Activated CD8-positive, alpha-beta T cell treated with anti-CD3 and anti-CD28 coated beads, Interleukin-2, amount 10 ng/mL, durations not matched to agents 7 days and 5 days (primary cell): Measurements from ENCODE around the gene MLLT1. TPM values are rescaled to one million over a fixed set of nuclear protein-coding genes. Genes with fewer than 3 reads are reported as not detected.

Source experiments
- ATAC-seq: fragments of 150-1000 bp; cut with Tn5 transposase; one replicate; pipeline ENCODE4 v1.10.0; 2021; ENCODE audit warnings: moderate library complexity
- CTCF ChIA-PET: fragments of 350-600 bp; sonication (Branson Sonifier 250); formaldehyde crosslinking; loops from one replicate; lab custom pipeline; 2021; ENCODE audit warnings: antibody characterized with exemption; lab: Charles Lee
- POLR2A ChIA-PET: fragments of 350-600 bp; sonication (Branson Sonifier 250); formaldehyde crosslinking; loops from one replicate; lab custom pipeline; 2021; ENCODE audit warnings: antibody characterized with exemption; lab: Charles Lee
- DNase-seq: peaks from one replicate; pipeline ENCODE4 v3.0.0-alpha.2; 2020
- H3K27ac Mint-ChIP-seq: one replicate; pipeline ENCODE4 v1.8.0; 2021; ENCODE audit warnings: mild to moderate bottlenecking, mixed read lengths
- H3K27me3 Mint-ChIP-seq: one replicate; pipeline ENCODE4 v1.8.0; 2021; ENCODE audit warnings: low read depth, mixed read lengths
- H3K36me3 Mint-ChIP-seq: one replicate; pipeline ENCODE4 v1.8.0; 2021; ENCODE audit warnings: low read depth, mixed read lengths
- H3K4me1 Mint-ChIP-seq: one replicate; pipeline ENCODE4 v1.8.0; 2021; ENCODE audit warnings: low read depth, mixed read lengths
- H3K4me3 Mint-ChIP-seq: one replicate; pipeline ENCODE4 v1.8.0; 2021; ENCODE audit warnings: mild to moderate bottlenecking, mixed read lengths
- H3K9me3 Mint-ChIP-seq: one replicate; pipeline ENCODE4 v1.8.0; 2022; ENCODE audit warnings: mixed read lengths; ENCODE audit not compliant: insufficient read depth
- total RNA-seq, 2 experiments: library from RNA; stranded (reverse); gene quantifications; one replicate each; pipeline ENCODE4 v1.2.3, GENCODE V29; 2021

Gene MLLT1
- total RNA-seq, 2 experiments from 2014 or later, result 37.3 to 48.7 TPM

- DNase-seq (no peak), ATAC-seq (no peak)
- peaks cover 24% of the 10 kb centered on the region for H3K36me3 Mint-ChIP-seq
- POLR2A ChIA-PET, result no interaction called here
- H3K9me3 Mint-ChIP-seq, result no peaks in the 10 kb centered on the region
- H3K27ac Mint-ChIP-seq, result no peak overlapping the region
- no peak overlapping the region for H3K4me3 Mint-ChIP-seq
- peaks cover 8% of the 10 kb centered on the region for H3K4me1 Mint-ChIP-seq
- H3K27me3 Mint-ChIP-seq, result no peaks in the 10 kb centered on the region
- CTCF ChIA-PET, result no interaction called here
Measured at GRCh38 chr19:6250909-6251308, 28.9 kb downstream of the MLLT1 start.

DNA sequence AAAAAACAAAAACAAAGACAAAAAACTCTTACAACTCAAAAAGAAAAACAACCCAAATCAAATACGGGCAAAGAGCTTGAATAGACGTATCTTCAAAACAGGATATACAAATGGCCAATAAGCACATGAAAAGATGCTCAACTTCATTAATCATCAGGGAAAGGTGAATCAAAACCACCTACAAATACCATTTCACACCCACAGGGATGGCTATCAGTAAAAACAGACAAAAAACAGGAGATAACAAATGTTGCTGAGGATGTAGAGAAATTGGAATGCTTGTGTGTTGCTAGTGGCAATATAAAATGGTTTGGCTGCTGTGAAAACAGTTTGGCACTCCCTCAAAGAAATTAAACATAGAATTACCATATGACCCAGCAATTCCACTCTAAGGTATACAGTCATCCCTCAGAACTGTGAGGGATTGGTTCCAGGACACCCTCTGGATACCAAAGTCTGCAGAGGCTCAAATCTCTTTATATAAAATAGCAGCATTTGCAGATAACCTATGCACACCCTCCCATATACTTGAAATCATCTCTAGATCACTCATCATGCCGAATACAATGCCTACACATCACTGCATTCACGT lies 29.7 kb downstream of the MLLT1 start:
- peaks cover 10% of the 10 kb centered on the region for H3K4me1 Mint-ChIP-seq
- peaks cover 24% of the 10 kb centered on the region for H3K36me3 Mint-ChIP-seq
- POLR2A ChIA-PET, result no interaction called here
- H3K27me3 Mint-ChIP-seq, result no peaks in the 10 kb centered on the region
- H3K9me3 Mint-ChIP-seq, result no peaks in the 10 kb centered on the region
- ATAC-seq (no peak), DNase-seq (no peak)
- CTCF ChIA-PET, result interaction anchor here (1.3 kb wide), 1 partner anchor 32 kb away, joined by 5 read pairs; no protein-coding TSS in a partner anchor
- H3K4me3 Mint-ChIP-seq, result no peak overlapping the region
- H3K27ac Mint-ChIP-seq, result no peak overlapping the region

- no peak for DNase-seq
- ATAC-seq, result no peak
- CTCF ChIA-PET, result interaction anchor here (1.3 kb wide), 1 partner anchor 31 kb away, joined by 5 read pairs; no protein-coding TSS in a partner anchor
- H3K4me3 Mint-ChIP-seq, result no peak overlapping the region
- H3K27me3 Mint-ChIP-seq, result no peaks in the 10 kb centered on the region
- POLR2A ChIA-PET, result no interaction called here
- H3K27ac Mint-ChIP-seq, result no peak overlapping the region
- peaks cover 28% of the 10 kb centered on the region for H3K36me3 Mint-ChIP-seq
- H3K9me3 Mint-ChIP-seq, result no peaks in the 10 kb centered on the region
- H3K4me1 Mint-ChIP-seq, result peaks cover 16% of the 10 kb centered on the region
Measured at GRCh38 chr19:6249296-6249695, 30.5 kb downstream of the MLLT1 start.

DNA sequence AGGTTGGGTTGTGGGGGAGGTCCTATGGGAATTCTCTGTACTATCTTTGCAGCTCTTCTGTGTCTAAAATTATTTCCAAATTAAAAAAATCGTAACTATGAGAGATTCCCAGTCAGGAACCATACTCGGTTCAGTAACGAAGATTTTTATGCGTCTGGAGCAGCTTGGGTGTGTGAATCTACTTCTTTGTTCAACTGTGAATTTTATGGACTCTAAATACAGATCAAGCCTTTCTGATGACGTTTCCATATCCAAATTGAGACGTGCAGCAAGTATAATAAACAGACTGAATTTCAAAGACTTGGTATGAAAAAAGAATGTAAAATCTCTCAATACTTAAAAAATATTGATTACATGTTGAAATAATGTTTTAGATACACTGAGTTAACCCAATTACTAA lies 30.9 kb downstream of the MLLT1 start:
- Mint-ChIP-seq H3K4me3 (no peak overlapping the region), H3K27me3 (no peaks in the 10 kb centered on the region), H3K9me3 (no peaks in the 10 kb centered on the region), H3K4me1 (peaks cover 21% of the 10 kb centered on the region), H3K36me3 (peaks cover 30% of the 10 kb centered on the region), H3K27ac (no peak overlapping the region)
- ATAC-seq (no peak), DNase-seq (no peak)
- CTCF ChIA-PET, result interaction anchor here (1.3 kb wide), 1 partner anchor 30 kb away, joined by 5 read pairs; no protein-coding TSS in a partner anchor
- POLR2A ChIA-PET, result no interaction called here

DNA sequence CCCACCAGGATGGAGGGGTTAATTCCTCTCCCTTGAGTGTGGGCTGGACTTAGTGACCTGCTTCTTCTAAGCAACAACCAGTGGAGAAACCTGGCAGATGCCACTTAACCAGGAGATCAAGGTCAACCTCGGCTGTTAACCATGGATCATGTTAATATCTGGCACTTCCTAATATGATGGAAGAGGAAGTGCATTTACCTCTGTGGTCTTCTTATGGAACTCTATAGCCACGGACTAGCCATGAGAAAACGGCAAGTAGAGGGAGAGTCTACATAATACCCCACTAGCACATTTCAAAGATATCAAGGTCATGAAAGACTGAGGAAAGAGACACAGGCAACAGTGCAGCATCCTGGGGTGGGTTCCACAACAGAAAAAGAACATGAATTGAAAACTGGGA lies 31.4 kb downstream of the MLLT1 start:
- no peak for DNase-seq
- CTCF ChIA-PET, result no interaction called here
- H3K27ac Mint-ChIP-seq, result no peak overlapping the region
- POLR2A ChIA-PET, result no interaction called here
- H3K36me3 Mint-ChIP-seq, result peaks cover 29% of the 10 kb centered on the region
- no peak overlapping the region for H3K4me3 Mint-ChIP-seq
- ATAC-seq, result no peak
- H3K9me3 Mint-ChIP-seq, result no peaks in the 10 kb centered on the region
- peaks cover 26% of the 10 kb centered on the region for H3K4me1 Mint-ChIP-seq
- H3K27me3 Mint-ChIP-seq, result no peaks in the 10 kb centered on the region

DNA sequence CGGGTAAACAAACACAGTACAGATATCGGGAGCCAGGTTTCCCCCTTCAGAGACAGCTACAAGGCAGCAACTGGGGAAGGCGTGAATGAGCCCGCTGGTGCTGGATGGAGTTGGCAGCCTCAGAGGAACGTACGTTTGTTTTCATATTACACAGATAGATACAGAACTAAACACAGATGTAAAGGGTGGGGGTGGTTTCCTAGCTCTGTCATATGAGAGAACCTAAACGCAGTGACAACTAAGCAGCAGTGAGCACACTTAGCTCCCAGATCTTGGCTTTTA lies 32.8 kb downstream of the MLLT1 start:
- Mint-ChIP-seq H3K27ac (no peak overlapping the region), H3K36me3 (peaks cover 27% of the 10 kb centered on the region), H3K4me1 (peaks cover 30% of the 10 kb centered on the region), H3K4me3 (no peak overlapping the region), H3K9me3 (no peaks in the 10 kb centered on the region), H3K27me3 (no peaks in the 10 kb centered on the region)
- ATAC-seq, result no peak
- POLR2A ChIA-PET, result no interaction called here
- DNase-seq, result no peak
- CTCF ChIA-PET, result no interaction called here

DNA sequence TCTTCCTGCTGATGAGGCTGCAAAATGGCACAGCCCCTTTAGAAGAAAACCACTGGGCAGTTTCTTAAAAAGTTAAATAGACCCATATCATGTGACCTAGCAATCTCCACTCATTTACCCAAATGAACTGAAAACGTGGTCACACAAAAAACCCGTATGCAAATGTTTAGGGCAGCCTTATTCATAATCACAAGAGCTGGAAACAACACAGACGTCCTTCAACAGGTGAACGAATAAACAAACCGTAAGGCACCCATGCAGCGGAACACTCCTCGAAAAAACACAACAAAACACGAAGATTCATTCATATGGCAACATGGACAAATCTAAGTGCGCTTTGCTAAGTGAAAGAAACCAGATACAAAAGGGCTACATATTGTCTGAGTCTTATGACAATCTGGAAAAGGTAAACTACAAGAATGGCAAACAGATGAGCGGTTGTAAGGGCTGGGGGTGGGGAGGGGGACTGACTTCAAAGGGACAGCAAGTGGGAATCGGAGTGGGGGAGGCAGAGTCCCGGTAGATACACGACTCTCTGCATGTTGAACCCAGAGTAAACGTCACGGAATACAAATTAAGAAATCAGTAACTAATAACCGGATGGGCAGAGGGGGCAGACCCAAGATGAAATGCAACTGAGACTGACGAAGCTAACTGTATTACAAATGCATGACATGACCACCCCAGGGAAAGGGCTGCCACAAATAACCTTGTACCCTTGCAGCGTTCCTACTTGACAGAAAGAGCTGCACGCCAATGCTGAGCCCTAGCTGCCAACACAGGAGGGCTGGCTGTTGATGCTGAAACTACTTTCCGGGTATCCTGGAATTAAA lies 33.4 kb downstream of the MLLT1 start:
- no peaks in the 10 kb centered on the region for H3K27me3 Mint-ChIP-seq
- H3K4me3 Mint-ChIP-seq, result no peak overlapping the region
- CTCF ChIA-PET, result no interaction called here
- peaks cover 27% of the 10 kb centered on the region for H3K36me3 Mint-ChIP-seq
- POLR2A ChIA-PET, result no interaction called here
- no peak overlapping the region for H3K27ac Mint-ChIP-seq
- no peaks in the 10 kb centered on the region for H3K9me3 Mint-ChIP-seq
- H3K4me1 Mint-ChIP-seq, result peaks cover 30% of the 10 kb centered on the region
- DNase-seq (no peak), ATAC-seq (no peak)

- CTCF ChIA-PET, result interaction anchor here (1.3 kb wide), 1 partner anchor 18 kb away, joined by 3 read pairs; no protein-coding TSS in a partner anchor
- no peak overlapping the region for H3K4me3 Mint-ChIP-seq
- H3K9me3 Mint-ChIP-seq, result no peaks in the 10 kb centered on the region
- POLR2A ChIA-PET, result no interaction called here
- DNase-seq, result no peak
- ATAC-seq, result no peak
- peak overlapping the region; percentile 55 for H3K27ac Mint-ChIP-seq
- H3K27me3 Mint-ChIP-seq, result no peaks in the 10 kb centered on the region
- peaks cover 26% of the 10 kb centered on the region for H3K36me3 Mint-ChIP-seq
- H3K4me1 Mint-ChIP-seq, result peaks cover 38% of the 10 kb centered on the region
Measured at GRCh38 chr19:6242677-6243076, 37.1 kb downstream of the MLLT1 start.

DNA sequence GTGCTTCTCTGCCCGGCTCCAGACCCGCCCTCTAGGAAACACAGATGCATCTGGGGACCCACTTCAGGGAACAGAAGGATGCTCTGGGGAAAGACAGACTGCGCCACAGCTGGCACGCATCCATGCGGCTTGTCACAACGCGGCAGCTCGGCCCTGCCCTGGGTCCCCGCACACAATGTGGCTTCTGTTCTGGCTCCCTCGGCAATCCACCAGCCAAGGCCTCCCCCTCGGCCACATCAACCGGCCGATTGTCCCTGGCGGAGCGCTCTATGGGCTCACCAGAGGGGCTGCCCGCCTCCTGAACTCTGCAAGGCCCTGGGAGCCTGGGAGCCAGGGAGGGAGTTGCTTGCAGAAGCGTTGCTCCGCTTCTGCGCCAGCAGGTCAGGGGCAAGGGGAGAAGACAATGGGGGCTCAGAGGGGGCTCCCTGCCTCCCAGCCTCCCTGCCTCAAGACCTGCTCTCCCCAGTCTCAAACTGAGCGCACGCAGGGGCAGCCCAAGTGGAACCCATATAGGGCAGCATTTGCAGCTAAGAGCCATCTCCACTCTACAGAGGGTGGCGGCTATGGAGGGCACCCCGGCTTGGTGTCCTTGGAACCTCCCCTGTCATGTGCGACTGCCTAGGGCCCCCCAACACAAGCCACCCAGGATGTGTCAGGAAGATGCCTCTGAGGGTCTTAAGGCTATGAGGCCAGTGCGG lies 37.9 kb downstream of the MLLT1 start:
- Mint-ChIP-seq H3K27ac (peak overlapping the region; percentile 55), H3K4me3 (no peak overlapping the region), H3K27me3 (no peaks in the 10 kb centered on the region), H3K9me3 (no peaks in the 10 kb centered on the region), H3K36me3 (peaks cover 19% of the 10 kb centered on the region), H3K4me1 (peaks cover 38% of the 10 kb centered on the region)
- POLR2A ChIA-PET, result no interaction called here
- no peak for ATAC-seq
- no peak for DNase-seq
- CTCF ChIA-PET, result no interaction called here

DNA sequence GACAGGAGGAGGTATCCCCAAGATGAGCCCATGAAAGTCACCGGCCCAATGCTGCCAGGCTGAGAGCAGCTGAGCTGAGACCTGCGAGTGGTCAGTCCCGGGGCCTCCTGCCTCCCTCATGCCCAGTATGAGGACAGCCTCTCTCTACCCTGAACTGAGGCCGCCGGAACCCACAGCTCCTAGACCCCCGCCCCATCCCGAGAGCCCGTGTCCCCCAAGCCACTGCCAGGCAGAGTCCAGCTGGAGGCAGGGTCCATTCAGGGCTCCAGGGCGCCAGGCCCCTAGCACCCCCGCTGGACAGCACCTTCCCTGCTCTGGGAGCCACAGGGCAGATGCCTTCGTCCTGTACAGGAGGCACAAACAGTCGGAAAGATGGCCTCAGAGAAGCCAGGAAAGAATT lies 38.7 kb downstream of the MLLT1 start:
- peaks cover 11% of the 10 kb centered on the region for H3K36me3 Mint-ChIP-seq
- no peak overlapping the region for H3K4me3 Mint-ChIP-seq
- no peaks in the 10 kb centered on the region for H3K27me3 Mint-ChIP-seq
- CTCF ChIA-PET, result no interaction called here
- no peaks in the 10 kb centered on the region for H3K9me3 Mint-ChIP-seq
- POLR2A ChIA-PET, result no interaction called here
- peaks cover 38% of the 10 kb centered on the region for H3K4me1 Mint-ChIP-seq
- no peak overlapping the region for H3K27ac Mint-ChIP-seq
- DNase-seq (no peak), ATAC-seq (no peak)

- POLR2A ChIA-PET, result interaction anchor here (0.6 kb wide), 1 partner anchor 512 kb away, joined by 3 read pairs; no protein-coding TSS in a partner anchor
- ATAC-seq (no peak), DNase-seq (no peak)
- no peak overlapping the region for H3K4me3 Mint-ChIP-seq
- CTCF ChIA-PET, result no interaction called here
- peaks cover 9% of the 10 kb centered on the region for H3K36me3 Mint-ChIP-seq
- H3K27me3 Mint-ChIP-seq, result no peaks in the 10 kb centered on the region
- H3K27ac Mint-ChIP-seq, result peak overlapping the region; percentile 23
- H3K4me1 Mint-ChIP-seq, result peaks cover 35% of the 10 kb centered on the region
- H3K9me3 Mint-ChIP-seq, result no peaks in the 10 kb centered on the region
Measured at GRCh38 chr19:6239871-6240676, 39.7 kb downstream of the MLLT1 start.
